C4-2B (cell line): ENCODE data around the gene INO80D.

Experiments used
- CTCF ChIP-seq: fragments of 450-650 bp; conservative IDR thresholded peaks from 2 replicates; pipeline ENCODE4 v1.5.1; 2017; ENCODE audit warnings: mild to moderate bottlenecking
- ZFX ChIP-seq: fragments of 450-650 bp; IDR thresholded peaks from 2 replicates; pipeline ENCODE4 v1.6.1; 2017

DNA sequence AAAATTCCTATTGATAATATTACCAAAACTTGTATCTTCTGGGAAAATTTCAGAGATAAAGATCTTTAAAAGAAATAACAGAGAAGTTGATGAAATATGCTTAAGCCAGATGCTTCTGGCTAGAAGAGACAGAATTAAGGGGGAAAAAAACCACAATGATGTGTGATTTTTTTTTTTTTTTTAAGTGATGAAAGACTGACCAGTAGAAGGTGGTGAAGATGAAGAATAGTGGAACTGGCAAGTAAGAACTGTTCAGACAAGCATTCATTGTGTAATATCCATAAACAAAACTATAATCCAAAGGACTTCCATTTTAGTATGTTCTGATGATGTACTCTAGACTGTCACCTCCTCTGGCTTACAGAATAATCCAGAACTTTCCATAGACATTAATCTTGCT lies 89.8 kb downstream of the INO80D start:
- no peak for TF ChIP-seq CTCF
- no peak for TF ChIP-seq ZFX
